GM12878 (cell line): ENCODE data around the gene MYL3. TPM values are rescaled to one million over a fixed set of nuclear protein-coding genes. Genes with fewer than 3 reads are reported as not detected.

Source experiments
- ATAC-seq: fragments of 200-7000 bp; cut with Tn5 transposase; 3 replicates; pipeline ENCODE4 v1.9.1; 2020; ENCODE audit warnings: mild to moderate bottlenecking, moderate library complexity
- BruUV-seq: library from RNA; stranded (reverse); fragments of 400-500 nt; replicated peaks from 2 replicates; lab custom pipeline; 2021; lab: Mats Ljungman, UMichigan
- CTCF ChIA-PET: fragments of 300-600 bp; sonication (Branson Sonifier 250); formaldehyde crosslinking; extraction: SDS; loops from one replicate; lab custom pipeline; 2021; ENCODE audit warnings: inconsistent platforms; lab: Yijun Ruan, JAX
- POLR2A ChIA-PET: fragments of 350-600 bp; formaldehyde crosslinking; extraction: SDS; loops from one replicate; lab custom pipeline; 2021; ENCODE audit warnings: inconsistent platforms; lab: Charles Lee
- RAD21 ChIA-PET: fragments of 300-600 bp; sonication (Branson Sonifier 250); formaldehyde crosslinking; loops from one replicate; lab custom pipeline; 2023; ENCODE audit warnings: antibody characterized with exemption; ENCODE audit not compliant: unreplicated experiment; lab: Charles Lee
- SMC1A ChIA-PET: fragments of 300-600 bp; sonication (Branson Sonifier 250); formaldehyde crosslinking; loops from one replicate; lab custom pipeline; 2023; ENCODE audit not compliant: unreplicated experiment, uncharacterized antibody; lab: Charles Lee
- DNase-seq: peaks from one replicate; pipeline ENCODE4 v3.0.0-alpha.2; 2011; ENCODE audit warnings: low read depth, low spot score
- FAIRE-seq: peaks from 3 replicates; lab custom pipeline; 2011; peaks lifted over from hg19 to GRCh38; lab: Jason Lieb, UNC
- H2AFZ ChIP-seq: 2 replicates; pipeline ENCODE4 v1.6.0; 2011; ENCODE audit warnings: low read depth, low read length, control low read depth; ENCODE audit not compliant: control insufficient read depth
- H3K27ac ChIP-seq: 2 replicates; pipeline ENCODE4 v1.5.1; 2011; ENCODE audit warnings: control low read depth; ENCODE audit not compliant: control insufficient read depth, insufficient read depth
- H3K27me3 ChIP-seq, 2 experiments: replicated peaks in 1 of 2; 2 replicates each; pipeline versions ENCODE4 v1.6.0 to v1.6.1; 2011; ENCODE audit warnings: low read length in 1 of 2; ENCODE audit not compliant: control insufficient read depth in 2 of 2, insufficient read depth in 2 of 2
- H3K36me3 ChIP-seq, 2 experiments: 2 replicates each; pipeline ENCODE4 v1.5.1; 2011; ENCODE audit warnings: low read length in 1 of 2; ENCODE audit not compliant: control insufficient read depth in 2 of 2, insufficient read depth in 2 of 2
- H3K4me1 ChIP-seq: 2 replicates; pipeline ENCODE4 v1.6.1; 2011; ENCODE audit warnings: mild to moderate bottlenecking, low read length, moderate library complexity, mixed read lengths; ENCODE audit not compliant: control insufficient read depth, insufficient read depth
- H3K4me2 ChIP-seq: 2 replicates; pipeline ENCODE4 v1.6.0; 2011; ENCODE audit warnings: control low read depth; ENCODE audit not compliant: control insufficient read depth, insufficient read depth
- H3K4me3 ChIP-seq: fragments of 200-600 bp; sonication (generic); 2 replicates; pipeline ENCODE4 v1.5.1; 2016
- H3K79me2 ChIP-seq: 2 replicates; pipeline ENCODE4 v1.6.0; 2011; ENCODE audit warnings: low read length; ENCODE audit not compliant: control insufficient read depth, insufficient read depth
- H3K9ac ChIP-seq: 2 replicates; pipeline ENCODE4 v1.8.0; 2011; ENCODE audit warnings: low read length, control low read depth, mixed read lengths; ENCODE audit not compliant: control insufficient read depth, insufficient read depth
- H3K9me3 ChIP-seq: replicated peaks from 3 replicates; pipeline ENCODE4 v1.5.1; 2011; ENCODE audit warnings: mild to moderate bottlenecking, low read length; ENCODE audit not compliant: control insufficient read depth, insufficient read depth
- H4K20me1 ChIP-seq: 2 replicates; pipeline ENCODE4 v1.6.0; 2011; ENCODE audit not compliant: control insufficient read depth, insufficient read depth
- BRCA1 ChIP-seq: IDR thresholded peaks from 2 replicates; pipeline ENCODE4 v1.6.1; 2011; ENCODE audit warnings: low read depth, low read length, improper control_type of control experiment
- CEBPB ChIP-seq, 2 experiments: fragments of 150-350 bp in 1 of 2; IDR thresholded peaks; 2 replicates each; pipeline ENCODE4 v1.6.1; 2012 to 2014; ENCODE audit warnings: low read depth in 2 of 2, low read length in 2 of 2, borderline replicate concordance in 1 of 2, inconsistent platforms in 1 of 2
- MAX ChIP-seq: IDR thresholded peaks from 2 replicates; pipeline ENCODE4 v1.6.1; 2012; ENCODE audit warnings: low read depth, low read length, improper control_type of control experiment
- MTA2 ChIP-seq: fragments of 450-650 bp; IDR thresholded peaks from 2 replicates; pipeline ENCODE4 v1.6.1; 2016; ENCODE audit warnings: low read depth, mild to moderate bottlenecking, moderate library complexity
- NR2C1 ChIP-seq: fragments of 450-650 bp; IDR thresholded peaks from 2 replicates; pipeline ENCODE4 v1.6.1; 2017; ENCODE audit warnings: antibody characterized with exemption, mild to moderate bottlenecking, moderate library complexity
- NR2C2 ChIP-seq: IDR thresholded peaks from 2 replicates; pipeline ENCODE4 v1.6.1; 2011; ENCODE audit warnings: borderline replicate concordance, low read depth; ENCODE audit not compliant: control insufficient read depth, insufficient read length
- POLR2AphosphoS5 ChIP-seq: IDR thresholded peaks from 2 replicates; pipeline ENCODE4 v1.6.1; 2011; ENCODE audit warnings: mild to moderate bottlenecking, low read length, inconsistent platforms
- POU2F2 ChIP-seq: IDR thresholded peaks from 3 replicates; pipeline ENCODE4 v1.6.1; 2011; ENCODE audit warnings: low read depth, mild to moderate bottlenecking, low read length, borderline replicate concordance
- RB1 ChIP-seq: fragments of 450-650 bp; formaldehyde crosslinking; IDR thresholded peaks from 2 replicates; pipeline ENCODE4 v1.6.1; 2017; ENCODE audit warnings: mild to moderate bottlenecking, borderline replicate concordance
- RELB ChIP-seq: fragments of 450-650 bp; IDR thresholded peaks from 2 replicates; pipeline ENCODE4 v1.6.1; 2017; ENCODE audit warnings: low read depth, mild to moderate bottlenecking, moderate library complexity
- SKIL ChIP-seq: fragments of 450-650 bp; IDR thresholded peaks from 2 replicates; pipeline ENCODE4 v1.6.1; 2017; ENCODE audit warnings: mild to moderate bottlenecking, low read depth, inconsistent platforms; ENCODE audit not compliant: poor library complexity, severe bottlenecking
- SMARCA5 ChIP-seq: fragments of 450-650 bp; IDR thresholded peaks from 2 replicates; pipeline ENCODE4 v1.6.1; 2017; ENCODE audit warnings: mild to moderate bottlenecking
- TAF1 ChIP-seq: IDR thresholded peaks from 2 replicates; pipeline ENCODE4 v1.6.1; 2011; ENCODE audit warnings: mild to moderate bottlenecking, low read depth, low read length, borderline replicate concordance
- ZBTB40 ChIP-seq: fragments of 450-650 bp; IDR thresholded peaks from 2 replicates; pipeline ENCODE4 v1.6.1; 2016; ENCODE audit warnings: mild to moderate bottlenecking, moderate library complexity, borderline replicate concordance
- ZNF217 ChIP-seq: fragments of 450-650 bp; IDR thresholded peaks from 2 replicates; pipeline ENCODE4 v1.6.1; 2017; ENCODE audit warnings: antibody characterized with exemption, mild to moderate bottlenecking
- WGBS: methylation state at CpG from one replicate; pipeline ENCODE4 v1.1.6; 2016; ENCODE audit warnings: low lambda C conversion rate; ENCODE audit not compliant: insufficient replicate concordance, insufficient coverage; ENCODE audit errors: missing lambda C conversion rate; 5-methylcytosine and 5-hydroxymethylcytosine counted together
- in situ Hi-C: fragments of 300-500 bp; cut with MboI; formaldehyde crosslinking; loops from 9 replicates; pipeline ENCODE4 v1.14.3; 2018; ENCODE audit warnings: mixed read lengths
- intact Hi-C: fragments of 100-400 bp; cut with micrococcal nuclease; formaldehyde crosslinking; loops from one replicate; pipeline ENCODE4 v1.14.2; 2022; ENCODE audit not compliant: unreplicated experiment
- polyA plus RNA-seq, 11 experiments: library from polyadenylated mRNA; depleted of rRNA in 4 of 11; unstranded in 6 of 11; stranded (reverse) in 5 of 11; fragments of >200 nt; fragmentation: Nextera tagmentation in 4 of 11; fragmentation: Illumina TruSeq in 1 of 11; extraction: Ambion mirVana in 4 of 11; extraction: Trizol in 1 of 11; gene quantifications; 1 replicate in 1 of 11; 2 replicates in 10 of 11; pipeline versions ENCODE4 v1.2.1 to v1.2.3, GENCODE V29; 2011 to 2016; ENCODE audit warnings: inconsistent platforms in 2 of 11, missing spikeins in 2 of 11, low read depth in 1 of 11
- total RNA-seq, 4 experiments: library from RNA; depleted of rRNA in 3 of 4; stranded (reverse); fragments of >200 nt in 3 of 4; fragmentation: Illumina TruSeq in 1 of 4; extraction: Trizol in 1 of 4; gene quantifications; 2 replicates each; pipeline versions ENCODE4 v1.2.1 to v1.2.3, GENCODE V29; 2013 to 2021

The MYL3 gene
- total and polyA plus RNA-seq, 10 of the 15 experiments (the other 5 are each of a cell fraction or from before 2014, with no cell fraction given): 0.40 TPM; not detected in 9

- ATAC-seq (peak; percentile 9; the same call in 2 of the 3 replicates), FAIRE-seq (no peak), DNase-seq (no peak)
- Histone ChIP-seq H3K27ac (no peak overlapping the region), H3K9ac (no peak overlapping the region), H3K9me3 (no peaks in the 10 kb centered on the region), H3K36me3 (no peaks in the 10 kb centered on the region), H3K79me2 (no peaks in the 10 kb centered on the region), H3K27me3 (no peaks in the 10 kb centered on the region), H3K4me2 (no peak overlapping the region), H3K4me3 (no peak overlapping the region), H3K4me1 (no peaks in the 10 kb centered on the region; the same call in 1 of the 2 replicates), H2AFZ (no peak overlapping the region), H4K20me1 (no peaks in the 10 kb centered on the region)
- BruUV-seq: no TSS peak
- WGBS: 20% methylated on average over 49 of the region's 71 CpGs
- POLR2A ChIA-PET: interaction anchor here (0.5 kb wide), 1 partner anchor 73 kb away, joined by 3 read pairs; no protein-coding TSS in a partner anchor
- intact Hi-C loops: no loop called here
- RAD21 ChIA-PET: no interaction called here
- CTCF ChIA-PET: interaction anchor here (0.9 to 1.0 kb wide), 3 partner anchors 11 to 53 kb away, joined by 3 to 5 read pairs (median 3); no protein-coding TSS in a partner anchor
- in situ Hi-C loops: loop anchor here (5.0 kb wide), 1 partner anchor 186 kb away; no protein-coding TSS in a partner anchor
- SMC1A ChIA-PET: no interaction called here
- no peak for TF ChIP-seq POU2F2
- TF ChIP-seq SMARCA5: no peak
- TF ChIP-seq TAF1: no peak
- TF ChIP-seq MAX: no peak
- no peak for TF ChIP-seq BRCA1
- no peak for TF ChIP-seq SKIL
- no peak for TF ChIP-seq RELB
- no peak for TF ChIP-seq POLR2AphosphoS5
- no peak for TF ChIP-seq NR2C2
- TF ChIP-seq RB1: no peak
- no peak for TF ChIP-seq NR2C1
- TF ChIP-seq ZBTB40: no peak
- no peak for TF ChIP-seq CEBPB (IDR thresholded peaks at IDR 0.05; ENCODE audit: borderline replicate concordance in 1 of 2, low read depth in 2 of 2, low read length in 2 of 2)
- TF ChIP-seq MTA2: no peak
- no peak for TF ChIP-seq ZNF217
Measured at GRCh38 chr3:46898321-46899150, 35.3 kb upstream of the MYL3 start.
